B cell (primary cell): ENCODE measurements around the gene WDR33. TPM values are rescaled to one million over a fixed set of nuclear protein-coding genes. Genes with fewer than 3 reads are reported as not detected.
A peak's percentile ranks its signal among the peaks of the same experiment; 100 is the strongest.

ENCODE experiments used
- ATAC-seq: fragments of 200-7000 bp; cut with Tn5 transposase; one replicate; pipeline ENCODE4 v1.10.0; 2021; ENCODE audit warnings: low read depth, mild to moderate bottlenecking, moderate number of reproducible peaks, moderate library complexity
- CTCF ChIA-PET: fragments of 350-600 bp; sonication (Branson Sonifier 250); formaldehyde crosslinking; loops from one replicate; lab custom pipeline; 2021; ENCODE audit warnings: antibody characterized with exemption, inconsistent platforms; lab: Charles Lee
- POLR2A ChIA-PET: fragments of 350-600 bp; sonication (Branson Sonifier 250); formaldehyde crosslinking; loops from one replicate; lab custom pipeline; 2021; ENCODE audit warnings: antibody characterized with exemption; lab: Charles Lee
- DNase-seq: peaks from one replicate; pipeline ENCODE4 v3.0.0; 2013
- H2AFZ ChIP-seq: 2 replicates; pipeline ENCODE4 v1.6.1; 2012; ENCODE audit warnings: mild to moderate bottlenecking, low read depth, low read length; ENCODE audit not compliant: insufficient read depth, poor library complexity, severe bottlenecking
- H3K27ac ChIP-seq, 2 donors: 1 replicate in 1 of 2; 2 replicates in 1 of 2; pipeline ENCODE4 v1.5.1; 2012 to 2013; ENCODE audit warnings: low read length in 2 of 2, mild to moderate bottlenecking in 2 of 2, moderate library complexity in 1 of 2
- H3K27me3 ChIP-seq, 4 experiments: fragments of 200-600 bp in 1 of 4; sonication (generic) in 1 of 4; replicated peaks in 1 of 4; 1 replicate in 2 of 4; 2 replicates in 2 of 4; pipeline versions ENCODE4 v1.6.1 to v1.7.0; 2013 to 2016; ENCODE audit warnings: low read length in 3 of 4, mild to moderate bottlenecking in 2 of 4, mixed read lengths in 1 of 4, moderate library complexity in 1 of 4; ENCODE audit not compliant: insufficient read depth in 4 of 4, control insufficient read depth in 3 of 4; ENCODE audit errors: control extremely low read depth in 1 of 4
- H3K36me3 ChIP-seq, 2 experiments: replicated peaks in 1 of 2; 1 replicate in 1 of 2; 2 replicates in 1 of 2; pipeline versions ENCODE4 v1.6.1 to v1.7.1; 2013; ENCODE audit warnings: low read length in 1 of 2; ENCODE audit not compliant: insufficient read depth in 2 of 2, control insufficient read depth in 1 of 2; ENCODE audit errors: control extremely low read depth in 1 of 2, extremely low read depth in 1 of 2
- H3K4me1 ChIP-seq, 2 donors: fragments of 200-600 bp in 1 of 2; sonication (generic) in 1 of 2; 1 replicate in 1 of 2; 2 replicates in 1 of 2; pipeline versions ENCODE4 v1.5.1 to v1.6.1; 2013 to 2017; ENCODE audit warnings: low read length in 2 of 2; ENCODE audit not compliant: control insufficient read depth in 2 of 2, insufficient read depth in 2 of 2
- H3K4me2 ChIP-seq: replicated peaks from 2 replicates; pipeline ENCODE3; 2012; ENCODE audit warnings: mild to moderate bottlenecking, low read depth, low read length; ENCODE audit not compliant: poor library complexity, severe bottlenecking
- H3K4me3 ChIP-seq, 5 experiments: fragments of 200-600 bp in 1 of 5; sonication (generic) in 1 of 5; 1 replicate in 3 of 5; 2 replicates in 2 of 5; pipeline versions ENCODE4 v1.5.1 to v1.7.0; 2011 to 2016; ENCODE audit warnings: low read length in 4 of 5, mild to moderate bottlenecking in 4 of 5, low read depth in 2 of 5, control low read depth in 1 of 5, moderate library complexity in 1 of 5; ENCODE audit not compliant: insufficient read depth in 1 of 5; ENCODE audit errors: control extremely low read depth in 1 of 5, extremely low read depth in 1 of 5
- H3K79me2 ChIP-seq: fragments of 200-600 bp; sonication (generic); one replicate; pipeline ENCODE4 v1.6.0; 2016; ENCODE audit warnings: low read length; ENCODE audit not compliant: control insufficient read depth, insufficient read depth
- H3K9ac ChIP-seq: fragments of 200-600 bp; sonication (generic); 2 replicates; pipeline ENCODE4 v1.6.1; 2017; ENCODE audit warnings: mild to moderate bottlenecking, low read length, moderate library complexity
- H3K9me3 ChIP-seq, 3 donors: one replicate each; pipeline versions ENCODE4 v1.6.1 to v1.7.1; 2013; ENCODE audit warnings: low read length in 2 of 3; ENCODE audit not compliant: control insufficient read depth in 2 of 3, insufficient read depth in 1 of 3; ENCODE audit errors: control extremely low read depth in 1 of 3
- H4K20me1 ChIP-seq: 2 replicates; pipeline ENCODE4 v1.6.0; 2012; ENCODE audit warnings: mild to moderate bottlenecking, low read length; ENCODE audit not compliant: insufficient read depth, control insufficient read depth, poor library complexity, severe bottlenecking
- H3K27ac Mint-ChIP-seq: one replicate; pipeline ENCODE4 v1.8.0; 2021; ENCODE audit warnings: mixed read lengths
- H3K27me3 Mint-ChIP-seq: one replicate; pipeline ENCODE4 v1.8.0; 2021; ENCODE audit warnings: mixed read lengths
- H3K4me1 Mint-ChIP-seq: one replicate; pipeline ENCODE4 v1.8.0; 2021; ENCODE audit warnings: mixed read lengths
- H3K4me3 Mint-ChIP-seq: one replicate; pipeline ENCODE4 v1.8.0; 2021; ENCODE audit warnings: mixed read lengths
- H3K9me3 Mint-ChIP-seq: one replicate; pipeline ENCODE4 v1.8.0; 2022; ENCODE audit warnings: mixed read lengths; ENCODE audit not compliant: insufficient read depth
- CTCF ChIP-seq: fragments of 200-600 bp; IDR thresholded peaks from one replicate; pipeline ENCODE4 v1.8.0; 2022; ENCODE audit warnings: antibody characterized with exemption, mild to moderate bottlenecking
- EZH2 ChIP-seq: IDR thresholded peaks from 2 replicates; pipeline ENCODE4 v1.6.1; 2012; ENCODE audit warnings: borderline replicate concordance, low read depth, mild to moderate bottlenecking, moderate library complexity, low read length; ENCODE audit not compliant: insufficient read depth, poor library complexity, severe bottlenecking
- WGBS: methylation state at CpG from one replicate; pipeline ENCODE4 v1.1.5; 2013; ENCODE audit warnings: missing lambda C conversion rate; ENCODE audit not compliant: insufficient coverage; 5-methylcytosine and 5-hydroxymethylcytosine counted together
- intact Hi-C: fragments of 100-400 bp; cut with micrococcal nuclease; formaldehyde crosslinking; loops from one replicate; pipeline ENCODE4 v1.10.0; 2022
- polyA plus RNA-seq: library from polyadenylated mRNA; depleted of rRNA; stranded (reverse); fragments of >200 nt; gene quantifications from 2 replicates; pipeline ENCODE4 v1.2.3, GENCODE V29; 2012
- total RNA-seq, 2 donors: library from RNA; stranded (reverse); fragments of 120-200 nt in 1 of 2; gene quantifications; 1 replicate in 1 of 2; 2 replicates in 1 of 2; pipeline versions ENCODE4 v1.2.3 to v1.2.4, GENCODE V29; 2013 to 2022

The WDR33 gene
- total and polyA plus RNA-seq, 2 donors (not counting 1 experiment from before 2014, with no cell fraction given), result 17.2 to 101 TPM

GRCh38 chr2:127860130-127860529 lies 49.2 kb upstream of the WDR33 start:
- POLR2A ChIA-PET, result no interaction called here
- Mint-ChIP-seq H3K27ac (no peak overlapping the region), H3K4me3 (peak overlapping the region; percentile 84), H3K27me3 (no peaks in the 10 kb centered on the region), H3K9me3 (no peaks in the 10 kb centered on the region), H3K4me1 (peaks cover 28% of the 10 kb centered on the region)
- 0% methylated on average over 1 of the region's 5 CpGs for WGBS
- Histone ChIP-seq H3K4me2 (peak overlapping the region; percentile 59), H3K4me1 (peaks cover 16 to 33% of the 10 kb centered on the region in 2 donors), H3K9me3 (no peaks in the 10 kb centered on the region), H4K20me1 (peaks cover 19% of the 10 kb centered on the region), H3K27ac (peak overlapping the region in 1 of 2 donors; percentile 13), H3K79me2 (peaks cover 32% of the 10 kb centered on the region), H3K27me3 (no peaks in the 10 kb centered on the region), H3K36me3 (peaks cover 4 to 21% of the 10 kb centered on the region in 2 experiments), H3K9ac (no peak overlapping the region), H3K4me3 (no peak overlapping the region), H2AFZ (peak overlapping the region; percentile 27)
- no peak for DNase-seq
- intact Hi-C loops, result no loop called here
- ATAC-seq, result no peak
- CTCF ChIA-PET, result interaction anchor here (1.0 to 1.8 kb wide), 3 partner anchors 9 to 210 kb away, joined by 3 to 4 read pairs (median 3); no protein-coding TSS in a partner anchor
- no peak for TF ChIP-seq CTCF
- TF ChIP-seq EZH2, result no peak

GRCh38 chr2:127859712-127860085 lies 48.7 kb upstream of the WDR33 start:
- Histone ChIP-seq H3K79me2 (peaks cover 36% of the 10 kb centered on the region), H3K27me3 (no peaks in the 10 kb centered on the region), H3K4me1 (peaks cover 16 to 36% of the 10 kb centered on the region in 2 donors), H3K9me3 (no peaks in the 10 kb centered on the region), H3K4me3 (no peak overlapping the region), H3K27ac (peak overlapping the region in 1 of 2 donors; percentile 13), H3K36me3 (peaks cover 4 to 17% of the 10 kb centered on the region in 2 experiments), H4K20me1 (peaks cover 24% of the 10 kb centered on the region), H2AFZ (peak overlapping the region; percentile 27), H3K9ac (no peak overlapping the region), H3K4me2 (peak overlapping the region; percentile 59)
- peaks cover 32% of the 10 kb centered on the region for H3K4me1 Mint-ChIP-seq
- no peaks in the 10 kb centered on the region for H3K9me3 Mint-ChIP-seq
- no peaks in the 10 kb centered on the region for H3K27me3 Mint-ChIP-seq
- DNase-seq, result peak; percentile 84
- peak; percentile 44 for ATAC-seq
- ChIA-PET CTCF (interaction anchor here (1.1 to 1.8 kb wide), 2 partner anchors 9 to 54 kb away, joined by 3 to 4 read pairs; no protein-coding TSS in a partner anchor), POLR2A (interaction anchor here (0.7 kb wide), 2 partner anchors 29 to 138 kb away, joined by 4 to 15 read pairs; no protein-coding TSS in a partner anchor)
- peak overlapping the region; percentile 87 for H3K27ac Mint-ChIP-seq
- intact Hi-C loops, result loop anchor here (2.0 kb wide), 1 partner anchor 25 kb away; the partner anchor contains the start of gene AMMECR1L
- H3K4me3 Mint-ChIP-seq, result peak overlapping the region; percentile 84
- WGBS, result 9% methylated on average over 7 of the region's 8 CpGs
- TF ChIP-seq EZH2, result no peak
- TF ChIP-seq CTCF, result no peak
